Measurements from ENCODE around the gene NKAIN2. TPM values are rescaled to one million over a fixed set of nuclear protein-coding genes. Genes with fewer than 3 reads are reported as not detected.

NKAIN2 gene
- total RNA-seq, 4 donors from 2014 or later = 0.19 TPM; not detected in 3

- H3K27ac ChIP-seq = no peak overlapping the region
- no peaks in the 10 kb centered on the region for H3K27me3 ChIP-seq
- H3K4me3 ChIP-seq = no peak overlapping the region
- H3K9me3 ChIP-seq = no peaks in the 10 kb centered on the region
- no peaks in the 10 kb centered on the region for H3K36me3 ChIP-seq
- 65 to 84% methylated on average over 1 of the region's 1 CpG for WGBS, 2 donors
- TF ChIP-seq CTCF (IDR thresholded peaks at IDR 0.05) = no peak
- no peak for TF ChIP-seq POLR2A (IDR thresholded peaks at IDR 0.05)
- intact Hi-C loops (cut with DNase I) = no loop called here
- no peak for DNase-seq
- H3K4me1 ChIP-seq = no peaks in the 10 kb centered on the region
Observed at GRCh38 chr6:124356811-124357210, 553.1 kb downstream of the NKAIN2 start.

- Histone ChIP-seq H3K4me1 (no peaks in the 10 kb centered on the region), H3K27me3 (no peaks in the 10 kb centered on the region), H3K27ac (no peak overlapping the region), H3K9me3 (no peaks in the 10 kb centered on the region), H3K4me3 (no peak overlapping the region), H3K36me3 (no peaks in the 10 kb centered on the region)
- intact Hi-C loops (cut with DNase I) = no loop called here
- no peak for DNase-seq
- TF ChIP-seq CTCF (IDR thresholded peaks at IDR 0.05) = no peak
- no peak for TF ChIP-seq POLR2A (IDR thresholded peaks at IDR 0.05)
Observed at GRCh38 chr6:124368131-124368530, 564.5 kb downstream of the NKAIN2 start.

- 22 to 33% methylated on average over 2 of the region's 2 CpGs for WGBS, 2 donors
- Histone ChIP-seq H3K27ac (no peak overlapping the region), H3K9me3 (no peaks in the 10 kb centered on the region), H3K4me3 (no peak overlapping the region), H3K27me3 (no peaks in the 10 kb centered on the region), H3K4me1 (no peaks in the 10 kb centered on the region), H3K36me3 (no peaks in the 10 kb centered on the region)
- TF ChIP-seq CTCF (IDR thresholded peaks at IDR 0.05) = no peak
- no peak for TF ChIP-seq POLR2A (IDR thresholded peaks at IDR 0.05)
- intact Hi-C loops (cut with DNase I) = no loop called here
- no peak for DNase-seq
Observed at GRCh38 chr6:124371974-124372475, 568.4 kb downstream of the NKAIN2 start.

- no peak for TF ChIP-seq CTCF (IDR thresholded peaks at IDR 0.05)
- no peak for TF ChIP-seq POLR2A (IDR thresholded peaks at IDR 0.05)
- no peak for DNase-seq
- Histone ChIP-seq H3K9me3 (no peaks in the 10 kb centered on the region), H3K36me3 (no peaks in the 10 kb centered on the region), H3K4me3 (no peak overlapping the region), H3K27me3 (no peaks in the 10 kb centered on the region), H3K4me1 (no peaks in the 10 kb centered on the region), H3K27ac (no peak overlapping the region)
- intact Hi-C loops (cut with DNase I) = no loop called here
- WGBS, 2 donors = 18 to 31% methylated on average over 1 of the region's 1 CpG
Observed at GRCh38 chr6:124373386-124373785, 569.7 kb downstream of the NKAIN2 start.

GRCh38 chr6:124389127-124389526 is 585.5 kb downstream of the NKAIN2 start:
- Histone ChIP-seq H3K27me3 (no peaks in the 10 kb centered on the region), H3K9me3 (no peaks in the 10 kb centered on the region), H3K27ac (no peak overlapping the region), H3K4me3 (no peak overlapping the region), H3K36me3 (no peaks in the 10 kb centered on the region), H3K4me1 (no peaks in the 10 kb centered on the region)
- no peak for DNase-seq
- TF ChIP-seq POLR2A (IDR thresholded peaks at IDR 0.05) = no peak
- no peak for TF ChIP-seq CTCF (IDR thresholded peaks at IDR 0.05)
- intact Hi-C loops (cut with DNase I) = no loop called here
